Muscle layer of colon (tissue), 2 donors: ENCODE measurements around the gene SLC25A28.

Experiments used
- H3K27ac ChIP-seq: one replicate; pipeline ENCODE4 v1.7.0; 2013; ENCODE audit warnings: low read depth, mild to moderate bottlenecking, low read length, moderate library complexity
- H3K27me3 ChIP-seq, 2 donors: one replicate each; pipeline ENCODE4 v1.7.0; 2013; ENCODE audit warnings: low read length in 2 of 2, mild to moderate bottlenecking in 2 of 2; ENCODE audit not compliant: insufficient read depth in 2 of 2, control insufficient read depth in 1 of 2
- H3K36me3 ChIP-seq: one replicate; pipeline ENCODE4 v1.7.0; 2013; ENCODE audit warnings: mild to moderate bottlenecking, low read length; ENCODE audit not compliant: insufficient read depth
- H3K4me1 ChIP-seq: one replicate; pipeline ENCODE4 v1.7.0; 2013; ENCODE audit warnings: mild to moderate bottlenecking, low read length; ENCODE audit not compliant: insufficient read depth
- H3K4me3 ChIP-seq, 2 donors: one replicate each; pipeline ENCODE4 v1.7.0; 2013; ENCODE audit warnings: low read length in 2 of 2, low read depth in 1 of 2, mild to moderate bottlenecking in 1 of 2, moderate library complexity in 1 of 2
- H3K9ac ChIP-seq: one replicate; pipeline ENCODE4 v1.7.0; 2013; ENCODE audit warnings: low read length
- H3K9me3 ChIP-seq: one replicate; pipeline ENCODE4 v1.7.0; 2013; ENCODE audit warnings: mild to moderate bottlenecking, low read length
- donor health status: abdominal sarcoma.
- donor health status: Adenocarcinoma of cecum.

SLC25A28 gene, protein sequence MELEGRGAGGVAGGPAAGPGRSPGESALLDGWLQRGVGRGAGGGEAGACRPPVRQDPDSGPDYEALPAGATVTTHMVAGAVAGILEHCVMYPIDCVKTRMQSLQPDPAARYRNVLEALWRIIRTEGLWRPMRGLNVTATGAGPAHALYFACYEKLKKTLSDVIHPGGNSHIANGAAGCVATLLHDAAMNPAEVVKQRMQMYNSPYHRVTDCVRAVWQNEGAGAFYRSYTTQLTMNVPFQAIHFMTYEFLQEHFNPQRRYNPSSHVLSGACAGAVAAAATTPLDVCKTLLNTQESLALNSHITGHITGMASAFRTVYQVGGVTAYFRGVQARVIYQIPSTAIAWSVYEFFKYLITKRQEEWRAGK

DNA sequence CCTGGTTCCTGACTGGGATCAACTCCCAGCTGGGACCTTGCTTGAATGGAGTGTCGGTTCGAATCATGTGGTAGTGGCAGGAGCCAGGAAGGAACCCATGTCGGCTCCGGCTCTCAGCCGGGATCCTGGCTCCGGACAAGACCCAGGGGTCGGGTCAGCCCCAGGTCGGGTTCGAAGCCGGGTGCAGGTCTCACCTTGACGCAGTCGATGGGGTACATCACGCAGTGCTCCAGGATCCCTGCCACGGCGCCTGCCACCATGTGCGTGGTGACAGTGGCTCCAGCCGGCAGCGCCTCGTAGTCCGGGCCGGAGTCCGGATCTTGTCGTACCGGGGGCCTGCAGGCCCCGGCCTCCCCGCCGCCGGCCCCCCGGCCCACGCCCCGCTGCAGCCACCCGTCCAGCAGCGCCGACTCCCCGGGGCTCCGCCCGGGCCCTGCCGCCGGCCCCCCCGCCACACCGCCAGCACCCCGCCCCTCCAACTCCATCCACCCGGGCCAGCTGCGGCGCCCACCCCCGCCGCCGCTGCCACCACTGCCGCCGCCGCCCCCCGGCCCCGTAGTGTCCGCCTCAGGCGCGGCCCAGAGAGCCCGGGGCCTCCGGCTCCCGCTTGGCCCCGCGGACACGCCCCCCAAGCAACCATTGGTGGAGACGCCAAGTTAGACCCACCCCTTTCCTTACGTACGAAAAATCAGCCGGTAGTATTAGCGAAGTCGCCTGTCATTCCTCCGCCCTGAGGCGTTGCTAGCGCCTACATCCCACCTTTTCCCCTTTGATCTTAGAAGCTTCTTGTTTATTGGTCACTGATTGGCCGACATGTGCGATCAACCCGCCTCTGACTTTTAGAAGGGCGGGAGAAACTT, at the start of gene SLC25A28:
Gene SLC25A28 (minus strand): TSS at position 589 of the 860 bp plus-strand sequence. CDS start 104 bp downstream, at position 485.
- Histone ChIP-seq H3K4me1 (peaks cover 44% of the 10 kb centered on the region), H3K4me3 (peak within 1 kb of the TSS; percentile 92 to 93), H3K27ac (peak within 1 kb of the TSS; percentile 97), H3K27me3 (no peaks in the 10 kb centered on the region), H3K9me3 (no peaks in the 10 kb centered on the region), H3K36me3 (no peaks in the 10 kb centered on the region), H3K9ac (peak within 1 kb of the TSS; percentile 95)

DNA sequence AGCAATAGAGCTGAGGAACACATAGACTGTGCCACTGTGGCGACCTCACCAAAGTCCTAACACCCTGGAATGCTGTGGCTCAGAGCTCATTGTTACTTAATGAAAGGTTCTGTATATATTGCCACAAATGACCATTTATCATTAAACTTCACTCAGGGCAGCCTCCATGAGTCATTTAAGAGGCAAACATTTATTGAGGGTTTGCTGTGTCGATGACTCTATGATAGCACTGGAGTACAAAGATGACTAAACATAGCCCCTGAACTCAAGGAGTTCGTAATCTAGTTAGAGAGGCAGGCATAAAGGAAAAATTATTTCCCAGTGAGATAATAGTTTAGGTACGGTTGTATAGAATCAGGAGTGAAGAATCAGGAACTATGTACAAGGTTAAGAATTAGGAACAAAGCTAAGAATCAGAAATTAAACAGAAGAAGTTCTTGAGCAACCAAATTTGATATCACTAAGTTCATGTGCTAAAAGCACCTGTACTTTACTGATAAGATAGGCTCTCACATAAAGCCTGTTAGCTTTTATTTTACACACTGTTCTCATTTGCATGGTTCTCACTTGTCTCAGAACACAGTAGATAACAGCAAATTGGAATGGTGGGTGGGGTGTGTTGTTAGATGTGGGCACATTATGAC, 47.0 kb upstream of the SLC25A28 start:
- Histone ChIP-seq H3K4me1 (no peaks in the 10 kb centered on the region), H3K4me3 (no peak overlapping the region), H3K9ac (no peak overlapping the region), H3K27me3 (no peaks in the 10 kb centered on the region), H3K27ac (no peak overlapping the region), H3K9me3 (no peaks in the 10 kb centered on the region), H3K36me3 (no peaks in the 10 kb centered on the region)

DNA sequence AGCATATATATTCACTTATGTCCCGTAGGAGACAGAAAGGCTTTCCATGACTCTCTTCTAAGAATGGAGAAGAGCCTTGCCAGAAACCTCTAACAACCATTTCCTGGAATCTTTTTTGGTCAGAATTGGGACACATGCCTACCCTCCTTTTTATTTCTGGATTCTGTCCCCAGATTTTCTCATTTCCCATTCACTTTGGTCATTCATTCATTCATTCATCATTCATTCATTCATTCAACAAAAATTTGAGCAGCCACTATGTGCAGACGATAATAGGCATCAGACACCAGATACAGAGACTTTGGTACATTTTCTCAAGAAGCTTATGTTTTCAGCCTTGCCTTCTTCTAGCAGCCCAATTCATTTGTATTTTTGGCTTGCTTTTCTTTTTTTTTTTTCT, 45.1 kb upstream of the SLC25A28 start:
- no peaks in the 10 kb centered on the region for H3K36me3 ChIP-seq
- no peak overlapping the region for H3K27ac ChIP-seq
- H3K4me1 ChIP-seq = peaks cover under 1% of the 10 kb centered on the region
- no peaks in the 10 kb centered on the region for H3K9me3 ChIP-seq
- no peak overlapping the region for H3K9ac ChIP-seq
- no peak overlapping the region for H3K4me3 ChIP-seq
- H3K27me3 ChIP-seq = no peaks in the 10 kb centered on the region

DNA sequence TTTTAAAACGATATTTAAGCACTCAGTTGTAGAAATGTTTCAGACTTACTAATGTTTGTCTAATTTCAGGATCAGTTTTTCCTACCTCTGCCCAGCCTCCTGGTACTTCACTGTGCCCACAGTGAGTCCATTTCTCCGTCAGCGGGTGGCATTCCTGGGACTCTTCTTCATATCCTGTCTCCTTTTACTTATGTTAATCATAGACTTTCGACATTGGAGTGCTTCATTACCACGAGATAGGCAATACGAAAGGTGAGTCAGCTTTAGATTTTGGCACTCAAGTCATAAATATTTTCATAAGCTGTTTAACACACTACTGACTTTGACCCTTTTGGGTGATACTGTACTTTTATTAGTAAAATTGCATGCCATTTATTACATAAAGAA, 41.1 kb upstream of the SLC25A28 start:
- H3K4me3 ChIP-seq = no peak overlapping the region
- no peaks in the 10 kb centered on the region for H3K36me3 ChIP-seq
- no peak overlapping the region for H3K27ac ChIP-seq
- peaks cover 7% of the 10 kb centered on the region for H3K4me1 ChIP-seq
- H3K9me3 ChIP-seq = no peaks in the 10 kb centered on the region
- H3K9ac ChIP-seq = no peak overlapping the region
- no peaks in the 10 kb centered on the region for H3K27me3 ChIP-seq

DNA sequence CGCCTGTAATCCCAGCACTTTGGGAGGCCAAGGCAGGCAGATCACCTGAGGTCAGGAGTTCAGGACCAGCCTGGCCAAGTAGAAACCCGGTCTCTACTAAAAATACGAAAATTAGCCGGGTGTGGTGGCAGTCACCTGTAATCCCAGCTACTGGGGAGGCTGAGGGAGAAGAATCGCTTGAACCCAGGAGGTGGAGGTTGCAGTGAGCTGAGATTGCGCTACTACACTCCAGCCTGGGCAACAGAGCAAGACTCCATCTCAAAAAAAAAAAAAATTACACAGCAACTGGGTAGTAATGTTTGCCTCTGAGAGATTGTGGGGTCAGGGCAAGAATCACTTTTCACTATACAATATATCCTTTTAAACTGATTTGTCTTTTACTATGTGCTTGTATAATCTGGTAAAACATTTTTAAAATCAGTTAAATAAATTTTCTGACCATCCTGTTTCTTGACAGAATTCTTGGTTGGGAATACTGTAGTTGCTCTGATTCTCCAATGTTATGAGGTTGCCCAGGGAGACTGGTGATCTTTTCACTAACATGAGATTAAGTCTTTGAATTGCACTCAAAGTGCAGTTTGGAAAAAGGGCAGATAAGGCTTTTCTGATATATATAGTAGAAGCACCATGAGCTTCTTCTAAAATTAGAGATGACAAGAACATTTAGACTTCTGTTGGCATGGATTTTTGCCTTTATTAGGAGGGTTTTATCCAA, 40.6 kb upstream of the SLC25A28 start:
- peaks cover 7% of the 10 kb centered on the region for H3K4me1 ChIP-seq
- H3K9ac ChIP-seq = no peak overlapping the region
- no peaks in the 10 kb centered on the region for H3K27me3 ChIP-seq
- H3K9me3 ChIP-seq = no peaks in the 10 kb centered on the region
- no peak overlapping the region for H3K4me3 ChIP-seq
- H3K36me3 ChIP-seq = no peaks in the 10 kb centered on the region
- no peak overlapping the region for H3K27ac ChIP-seq

DNA sequence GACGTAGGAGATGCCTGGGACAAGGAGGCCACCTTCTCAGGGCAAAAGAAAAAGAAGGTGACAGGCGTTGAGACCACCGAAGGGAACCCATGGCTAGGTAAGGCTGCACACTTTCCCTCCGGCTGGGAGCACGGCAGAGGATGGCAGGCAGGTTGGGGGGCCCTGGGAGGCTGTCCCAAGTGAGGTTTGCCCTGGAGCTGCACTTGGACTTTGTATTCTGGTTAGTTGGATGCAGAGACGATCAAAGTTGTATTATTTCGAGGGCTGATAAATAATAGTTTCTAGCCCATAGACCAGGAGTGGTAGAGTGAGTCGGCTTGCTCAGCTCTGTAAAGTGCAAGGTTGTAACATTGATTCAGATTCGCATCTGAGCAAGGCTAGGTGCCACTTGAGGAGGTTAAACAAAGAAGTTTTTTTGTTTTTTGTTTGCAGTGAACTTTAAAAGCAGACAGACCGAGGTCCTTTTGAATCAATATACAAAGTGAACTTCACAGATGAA, 39.7 kb upstream of the SLC25A28 start:
- peak overlapping the region; percentile 50 for H3K27ac ChIP-seq
- no peaks in the 10 kb centered on the region for H3K27me3 ChIP-seq
- H3K4me3 ChIP-seq = peak overlapping the region; percentile 78 to 84
- no peaks in the 10 kb centered on the region for H3K36me3 ChIP-seq
- no peaks in the 10 kb centered on the region for H3K9me3 ChIP-seq
- peak overlapping the region; percentile 61 for H3K9ac ChIP-seq
- H3K4me1 ChIP-seq = peaks cover 7% of the 10 kb centered on the region

DNA sequence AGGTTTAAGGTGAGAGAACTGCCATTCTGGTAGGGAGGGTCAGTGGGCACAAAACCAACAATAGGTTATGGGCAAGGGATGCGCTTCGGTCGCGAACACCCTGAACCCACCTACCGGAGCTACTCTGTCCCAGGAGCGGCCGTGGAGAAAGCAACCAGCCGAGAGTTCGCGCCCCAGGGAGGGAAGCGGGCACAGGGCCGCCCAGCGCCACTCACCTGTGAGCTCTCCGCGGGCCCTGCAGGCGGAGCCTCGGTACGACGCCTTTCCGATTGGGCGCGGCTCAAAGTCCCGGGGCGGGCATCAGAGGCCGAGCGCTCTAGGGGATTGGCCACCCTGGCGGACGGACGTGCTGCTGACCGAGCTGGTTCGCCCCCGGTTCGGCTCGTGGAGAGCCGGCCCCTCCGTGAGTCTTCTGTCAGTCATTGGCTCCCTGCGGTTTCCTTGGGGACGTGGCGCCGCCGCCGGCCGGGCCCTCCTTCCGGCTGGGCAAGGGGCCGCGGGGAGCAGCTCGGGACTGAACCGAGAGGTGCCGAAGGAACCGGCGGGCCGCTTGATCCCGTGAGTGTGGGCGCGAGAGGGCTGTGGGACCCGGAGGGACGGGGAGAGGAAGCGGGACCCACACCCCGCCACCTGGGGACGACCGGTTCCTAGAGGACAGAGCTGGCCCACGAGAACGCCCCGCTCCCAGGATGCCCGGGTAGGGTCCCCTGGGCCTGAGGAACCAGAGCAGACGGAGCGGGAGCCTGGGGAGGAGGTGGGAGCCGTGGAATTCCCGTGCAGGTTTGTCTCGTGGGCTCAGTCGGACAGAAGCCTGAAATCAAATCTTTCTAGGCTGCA, 39.0 kb upstream of the SLC25A28 start, which contains the start of gene ENTPD7:
Gene ENTPD7 (plus strand): TSS at position 479 of the 837 bp plus-strand sequence. CDS start 448 bp downstream, outside the sequence.
- H3K27ac ChIP-seq = peak within 1 kb of the TSS; percentile 50
- no peaks in the 10 kb centered on the region for H3K9me3 ChIP-seq
- H3K4me1 ChIP-seq = peaks cover 7% of the 10 kb centered on the region
- no peaks in the 10 kb centered on the region for H3K36me3 ChIP-seq
- peak within 1 kb of the TSS; percentile 61 for H3K9ac ChIP-seq
- H3K4me3 ChIP-seq = peak within 1 kb of the TSS; percentile 78 to 84
- H3K27me3 ChIP-seq = no peaks in the 10 kb centered on the region

DNA sequence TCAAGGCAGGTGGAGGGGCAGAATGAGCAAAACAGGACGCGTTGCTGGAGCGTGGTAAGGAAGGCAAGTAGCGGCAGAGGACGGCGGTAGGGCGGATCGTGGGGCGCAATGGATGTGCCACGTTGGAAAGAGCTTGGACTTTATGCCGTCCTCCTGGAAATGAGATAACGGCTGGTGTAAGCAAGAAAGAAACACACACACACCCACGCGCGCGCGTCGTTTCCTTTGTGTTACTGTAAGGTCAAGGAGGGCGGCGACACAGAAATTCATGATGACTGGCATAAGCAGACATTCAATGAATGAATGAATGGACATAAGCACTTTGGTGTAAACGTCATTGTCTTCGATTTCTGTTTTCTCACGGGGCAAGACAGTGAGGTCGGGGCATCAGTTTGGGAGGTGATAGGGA, 38.4 kb upstream of the SLC25A28 start:
- H3K27ac ChIP-seq = no peak overlapping the region
- H3K36me3 ChIP-seq = no peaks in the 10 kb centered on the region
- H3K4me1 ChIP-seq = peaks cover 7% of the 10 kb centered on the region
- H3K27me3 ChIP-seq = no peaks in the 10 kb centered on the region
- peak overlapping the region; percentile 78 to 84 for H3K4me3 ChIP-seq
- H3K9me3 ChIP-seq = no peaks in the 10 kb centered on the region
- no peak overlapping the region for H3K9ac ChIP-seq

DNA sequence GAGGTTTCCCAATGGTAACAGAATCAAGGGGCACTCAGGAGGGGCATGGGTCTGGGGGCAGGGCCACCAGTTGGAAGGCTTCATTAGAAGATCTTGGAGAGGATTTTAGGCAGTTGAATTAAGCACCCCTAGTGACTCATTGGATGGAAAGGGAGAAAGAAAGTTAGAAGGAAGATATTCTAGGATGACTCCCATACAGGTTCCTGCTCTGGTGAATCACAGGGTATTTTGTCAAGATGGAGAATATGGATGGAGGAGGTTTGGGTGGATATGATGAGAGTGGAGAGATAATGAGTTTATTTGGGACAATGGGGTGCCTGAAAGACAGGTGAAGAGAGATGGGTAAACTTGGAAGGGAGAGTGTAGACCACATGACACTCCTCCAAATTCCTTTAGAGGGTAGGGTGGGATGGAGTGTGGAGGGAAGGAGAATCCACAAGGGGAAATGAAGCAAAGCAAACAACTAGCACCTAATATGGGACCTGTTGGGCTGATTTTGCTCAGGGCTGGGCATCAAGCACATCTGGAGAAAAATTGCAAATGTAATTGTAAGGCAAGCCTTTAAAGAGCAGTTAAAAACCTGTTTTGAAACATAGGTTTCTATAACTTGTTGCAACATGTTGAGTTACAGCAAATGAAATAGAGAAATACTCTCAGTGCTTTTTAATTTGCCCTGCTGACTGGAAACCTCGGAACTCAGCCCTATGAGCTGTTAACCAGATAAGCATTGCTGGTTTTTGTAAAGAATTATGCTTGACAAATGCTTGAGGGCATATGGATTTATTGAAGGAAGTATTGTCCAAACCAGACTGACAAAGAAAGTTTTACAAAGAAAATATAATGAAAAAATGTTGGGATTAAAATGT, 36.2 kb upstream of the SLC25A28 start:
- H3K9me3 ChIP-seq = no peaks in the 10 kb centered on the region
- H3K27me3 ChIP-seq = no peaks in the 10 kb centered on the region
- H3K4me1 ChIP-seq = peaks cover 7% of the 10 kb centered on the region
- no peak overlapping the region for H3K4me3 ChIP-seq
- no peaks in the 10 kb centered on the region for H3K36me3 ChIP-seq
- no peak overlapping the region for H3K9ac ChIP-seq
- no peak overlapping the region for H3K27ac ChIP-seq
